Ramos (cell line): ENCODE data around the gene SIRPA.
"Not testable (repeated sequence)": the region's sequence is repeated elsewhere in the genome, so short reads cannot be mapped to it uniquely, and the experiment has no call there.

Experiments
- in situ Hi-C: fragments of 300-500 bp; cut with MboI; formaldehyde crosslinking; loops from one replicate; pipeline ENCODE4 v1.14.3; 2022; ENCODE audit warnings: low sequenced_read_pairs; ENCODE audit not compliant: unreplicated experiment

SIRPA gene

DNA sequence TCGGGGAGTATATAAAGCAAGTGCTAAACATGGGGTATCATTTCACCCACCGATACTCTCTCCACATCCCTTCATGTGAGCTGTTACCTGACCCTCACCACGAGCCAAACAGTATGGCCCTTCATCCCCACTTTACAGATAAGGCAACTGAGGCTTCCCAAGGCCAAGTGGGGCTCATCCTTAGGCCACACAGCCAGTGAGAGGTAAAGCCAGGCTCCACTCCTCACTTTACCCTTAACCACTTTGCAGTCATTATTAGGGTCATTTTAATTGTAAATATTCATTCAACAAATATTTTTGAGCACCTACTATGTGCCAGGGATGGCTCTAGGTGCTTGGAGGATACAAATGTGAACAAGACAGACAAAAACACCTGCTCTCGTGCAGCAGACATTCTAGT is 7.0 kb downstream of the SIRPA start:
- in situ Hi-C loops = no loop called here

DNA sequence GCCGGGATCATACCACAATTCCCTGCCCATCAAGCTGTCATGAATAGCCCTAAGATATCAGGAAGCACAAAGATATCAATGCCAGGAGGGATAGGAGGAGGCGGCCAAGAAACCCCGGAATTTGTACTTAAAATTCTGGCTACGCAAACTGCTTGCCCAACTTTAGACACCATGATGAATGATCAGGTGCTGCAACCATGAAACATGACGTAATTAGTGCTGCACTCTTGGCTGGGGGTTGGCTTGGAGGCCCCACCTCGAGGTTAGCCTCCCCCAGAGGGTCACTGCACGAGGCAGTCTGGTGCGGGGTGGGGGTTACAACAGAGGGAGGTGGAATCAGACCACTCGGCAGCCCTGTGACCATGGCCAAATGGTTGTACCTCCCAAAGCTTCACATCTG is 8.9 kb downstream of the SIRPA start:
- in situ Hi-C loops = no loop called here

DNA sequence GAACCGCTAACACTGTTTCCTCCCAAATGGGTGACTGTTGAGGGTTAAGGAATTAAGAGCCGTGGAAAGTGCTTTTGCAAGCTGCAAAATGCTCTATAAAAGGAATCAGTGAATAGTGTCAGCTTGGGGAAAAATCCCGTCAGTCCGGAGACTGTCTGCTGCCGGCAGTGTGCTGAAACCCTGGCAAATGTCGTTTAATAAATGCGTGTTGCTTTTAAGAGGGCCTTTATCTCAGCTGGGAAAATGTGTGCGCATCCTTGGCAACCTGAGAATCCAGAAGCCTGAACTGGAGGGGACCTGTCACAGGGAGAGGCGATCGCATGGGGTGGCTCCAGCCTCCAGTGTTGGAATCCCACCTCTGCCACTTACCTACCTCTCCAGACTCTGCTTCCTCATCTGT is 9.8 kb downstream of the SIRPA start:
- in situ Hi-C loops = no loop called here

DNA sequence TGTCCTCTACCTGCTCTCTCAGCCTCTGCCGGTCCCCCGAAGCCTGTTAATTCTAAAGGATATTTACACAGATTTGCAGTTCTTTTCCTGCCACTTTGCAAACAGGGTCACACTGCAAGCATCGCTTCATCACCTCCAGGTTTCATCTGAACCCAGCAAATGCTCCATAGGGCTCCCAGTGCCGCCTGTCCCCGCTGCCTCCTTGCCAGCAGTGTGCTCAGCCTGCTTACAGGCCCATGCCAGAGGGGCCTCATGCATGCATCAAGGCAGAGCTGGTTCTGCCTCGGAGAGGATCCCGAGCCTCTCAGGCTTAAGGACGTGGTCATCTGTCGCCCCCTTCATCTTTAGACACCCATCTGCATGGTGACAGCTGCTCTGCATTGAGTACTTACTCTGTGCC is 10.5 kb downstream of the SIRPA start:
- in situ Hi-C loops = no loop called here

DNA sequence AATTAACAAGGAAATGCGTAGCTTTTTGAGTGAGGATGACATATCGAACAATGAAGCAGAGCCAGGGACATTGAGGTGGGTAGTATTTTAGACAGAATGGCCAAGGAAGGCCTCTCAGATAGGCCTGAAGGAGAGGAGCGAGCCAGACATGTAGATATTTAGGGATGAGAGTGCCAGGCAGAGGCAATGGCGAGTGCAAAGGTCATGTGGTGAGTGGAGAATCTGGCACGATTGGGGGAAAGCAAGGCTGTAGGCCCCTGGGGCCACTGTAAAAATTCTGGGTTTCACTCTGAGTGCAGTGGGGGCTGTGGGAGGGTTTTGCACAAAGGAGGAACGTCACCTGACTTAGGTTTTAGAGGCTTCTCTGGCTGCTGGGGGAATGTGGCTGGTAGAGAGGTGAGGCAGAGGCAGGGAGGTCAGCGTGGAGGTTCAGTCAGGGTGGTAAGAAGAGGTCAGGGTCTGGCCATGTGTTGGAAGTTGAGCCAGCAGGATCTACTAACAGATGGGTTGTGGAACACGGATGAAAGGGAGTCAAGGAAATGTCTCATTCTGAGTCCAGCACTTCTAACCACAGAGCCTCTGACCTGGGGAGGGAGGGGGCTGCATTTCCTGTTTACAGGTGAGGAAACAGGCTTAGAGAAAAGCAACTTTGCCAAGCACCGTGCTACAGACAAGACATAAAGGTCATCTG is 11.3 kb downstream of the SIRPA start:
- in situ Hi-C loops = no loop called here

DNA sequence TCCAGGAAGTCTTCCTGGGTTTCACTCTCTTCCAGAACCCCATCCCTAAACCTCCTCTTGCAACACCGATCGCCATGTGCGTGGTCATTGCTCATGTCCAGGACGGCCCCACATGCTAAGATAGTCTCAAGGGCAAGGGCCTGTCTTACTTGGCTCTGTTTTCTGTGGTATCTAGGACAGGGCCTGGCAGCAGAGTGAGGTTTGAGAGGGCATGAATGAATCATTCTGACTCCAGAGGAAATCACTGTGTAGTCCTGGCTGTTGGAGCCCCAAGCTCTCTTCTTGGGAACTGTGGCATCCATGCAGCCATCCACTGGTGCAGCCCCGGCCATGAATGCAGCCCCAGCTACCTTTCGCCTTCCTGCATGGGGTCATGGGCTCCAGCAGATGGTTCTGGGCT is 12.4 kb downstream of the SIRPA start:
- in situ Hi-C loops = no loop called here

DNA sequence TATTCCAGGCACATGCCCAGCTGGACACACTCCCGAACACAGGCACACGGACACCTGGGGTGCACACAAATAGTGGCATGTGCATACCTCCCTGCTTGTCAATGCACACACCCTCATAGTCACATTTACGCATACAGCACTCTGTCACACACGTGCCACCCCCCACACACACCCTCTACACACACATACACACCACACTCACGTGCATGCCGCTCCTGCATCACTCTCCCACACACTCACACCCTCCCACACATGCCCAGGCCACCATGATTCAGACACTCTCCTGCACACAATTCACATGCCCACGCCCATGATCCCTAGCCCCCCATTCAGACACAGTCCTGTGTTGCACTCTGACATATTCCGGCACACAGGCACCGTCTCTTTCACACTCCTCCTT is 13.0 kb downstream of the SIRPA start:
- in situ Hi-C loops = no loop called here

DNA sequence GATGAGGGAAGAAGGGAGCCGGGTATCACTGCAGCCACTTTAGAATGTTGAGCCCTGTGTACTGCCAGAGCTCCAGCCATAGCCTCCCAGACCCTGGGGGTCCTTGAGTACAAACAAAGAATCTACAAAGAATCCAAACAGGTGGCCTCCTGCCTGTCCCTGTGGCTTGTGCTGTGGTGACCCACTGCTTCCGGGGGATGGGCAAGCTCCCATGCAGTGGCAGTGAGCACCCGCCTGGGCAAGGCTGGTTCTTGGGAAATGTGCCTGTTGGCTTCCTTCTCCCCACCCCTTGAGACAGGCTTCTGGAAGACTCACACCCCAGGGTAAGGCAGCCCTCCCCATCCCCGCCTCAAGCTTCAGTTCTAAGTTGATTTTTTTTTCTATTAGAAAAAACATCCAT is 13.9 kb downstream of the SIRPA start:
- in situ Hi-C loops = no loop called here

DNA sequence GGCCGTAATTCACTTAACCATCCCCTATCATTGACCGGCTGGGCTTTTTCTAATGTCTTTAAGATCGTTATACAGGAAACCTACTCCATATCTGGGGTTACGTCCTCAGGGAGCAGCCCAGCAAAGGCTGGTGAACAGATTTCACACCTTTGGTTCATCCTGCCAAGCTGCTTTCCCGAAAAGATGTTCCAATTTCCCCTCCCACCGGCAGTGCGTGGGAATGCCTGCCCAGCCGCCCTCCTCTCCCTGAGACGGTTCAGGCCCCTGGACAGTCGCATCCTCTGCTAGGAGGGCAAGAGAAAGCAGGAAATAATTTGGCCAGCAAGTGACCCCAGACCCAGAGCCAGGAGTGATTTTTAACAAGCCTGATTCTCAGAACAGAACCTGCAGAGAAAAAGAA is 16.3 kb downstream of the SIRPA start:
- in situ Hi-C loops = no loop called here

DNA sequence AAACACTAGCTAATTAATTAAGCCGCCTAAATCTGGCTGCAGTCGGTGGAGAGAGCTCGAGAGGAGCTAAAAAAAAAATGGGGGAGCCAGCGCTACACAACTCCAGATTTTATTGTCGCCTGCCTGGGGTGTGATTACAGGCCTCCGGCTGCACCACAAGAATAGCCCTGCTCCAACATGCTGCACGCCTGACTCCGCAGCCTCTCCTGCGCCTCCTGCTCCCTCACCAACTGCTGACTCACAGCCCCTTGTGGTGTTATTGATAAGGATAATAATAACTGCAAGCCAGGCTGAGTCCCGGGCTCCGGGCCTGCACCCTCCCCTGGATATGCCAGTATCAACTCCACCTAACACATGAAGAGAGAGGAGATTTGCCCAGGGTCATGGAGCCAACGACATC is 16.8 kb downstream of the SIRPA start:
- in situ Hi-C loops = no loop called here

DNA sequence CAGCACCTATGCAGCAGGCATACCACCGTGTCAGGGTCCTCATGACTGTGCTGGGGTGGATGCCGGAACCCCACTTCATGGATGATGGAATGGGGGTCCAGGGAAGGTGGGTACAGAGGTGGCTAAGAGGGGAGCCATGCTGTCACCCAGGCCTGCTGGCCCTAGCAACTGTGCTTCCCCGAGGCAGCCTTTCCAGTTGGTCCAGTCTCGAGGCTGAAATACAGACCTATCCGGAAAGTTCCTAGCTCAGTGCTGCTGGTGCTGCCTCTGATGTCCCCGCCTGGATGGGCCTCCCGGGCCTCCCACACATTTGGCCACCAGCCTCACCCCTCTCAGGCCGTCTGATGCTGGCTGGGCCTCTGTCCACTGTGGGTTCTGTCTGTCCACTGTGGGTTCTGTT is 17.4 kb downstream of the SIRPA start:
- in situ Hi-C loops = no loop called here

DNA sequence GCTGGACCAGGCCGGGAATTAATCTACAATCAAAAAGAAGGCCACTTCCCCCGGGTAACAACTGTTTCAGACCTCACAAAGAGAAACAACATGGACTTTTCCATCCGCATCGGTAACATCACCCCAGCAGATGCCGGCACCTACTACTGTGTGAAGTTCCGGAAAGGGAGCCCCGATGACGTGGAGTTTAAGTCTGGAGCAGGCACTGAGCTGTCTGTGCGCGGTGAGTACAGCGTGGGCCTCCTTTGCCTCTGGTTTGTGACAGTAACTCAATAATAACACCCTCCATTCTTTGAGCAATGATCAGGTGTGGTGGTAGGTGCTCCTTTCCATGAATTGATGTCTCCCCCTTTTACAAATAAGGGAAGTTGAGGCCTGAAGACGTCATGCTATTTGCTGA is 20.0 kb downstream of the SIRPA start:
- in situ Hi-C loops = not testable (repeated sequence)

DNA sequence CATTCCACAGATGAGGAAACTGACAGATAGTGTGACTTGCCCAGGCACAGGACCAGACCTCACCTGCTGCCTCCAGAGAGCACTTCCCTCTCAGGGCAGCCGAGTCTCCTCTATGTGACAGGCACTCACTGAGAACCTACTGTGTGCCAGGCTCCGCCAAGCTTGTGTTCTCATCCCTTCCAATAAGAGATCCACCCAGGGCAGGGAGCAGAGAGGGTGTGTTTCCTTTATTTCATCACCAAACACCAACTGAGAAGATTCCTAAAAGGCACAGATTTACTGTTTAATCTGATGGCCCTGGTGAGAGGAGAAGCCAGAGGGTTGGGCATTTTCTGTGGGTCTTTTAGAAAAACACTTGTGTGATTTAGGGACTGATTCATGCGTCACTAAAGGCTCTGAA is 20.5 kb downstream of the SIRPA start:
- in situ Hi-C loops = no loop called here

DNA sequence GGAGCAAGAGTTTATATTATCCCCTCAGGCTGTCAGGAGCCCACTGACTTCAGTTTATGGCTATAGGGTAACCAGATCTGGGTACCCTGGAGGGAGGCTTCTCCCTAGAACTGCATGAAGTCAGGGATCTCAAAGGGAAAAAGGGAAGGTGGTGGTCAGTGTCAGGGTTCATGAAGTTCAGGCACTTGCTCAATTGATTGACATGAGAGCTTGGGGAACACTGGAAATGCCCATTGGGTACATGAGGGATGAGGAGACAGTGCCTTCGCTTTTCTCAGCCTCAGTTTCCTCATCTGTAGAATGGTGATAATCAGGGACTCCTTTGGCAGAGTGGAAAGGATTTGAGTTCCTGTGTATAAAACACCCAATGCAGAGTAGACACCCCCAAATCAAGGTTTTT is 22.6 kb downstream of the SIRPA start:
- in situ Hi-C loops = no loop called here

DNA sequence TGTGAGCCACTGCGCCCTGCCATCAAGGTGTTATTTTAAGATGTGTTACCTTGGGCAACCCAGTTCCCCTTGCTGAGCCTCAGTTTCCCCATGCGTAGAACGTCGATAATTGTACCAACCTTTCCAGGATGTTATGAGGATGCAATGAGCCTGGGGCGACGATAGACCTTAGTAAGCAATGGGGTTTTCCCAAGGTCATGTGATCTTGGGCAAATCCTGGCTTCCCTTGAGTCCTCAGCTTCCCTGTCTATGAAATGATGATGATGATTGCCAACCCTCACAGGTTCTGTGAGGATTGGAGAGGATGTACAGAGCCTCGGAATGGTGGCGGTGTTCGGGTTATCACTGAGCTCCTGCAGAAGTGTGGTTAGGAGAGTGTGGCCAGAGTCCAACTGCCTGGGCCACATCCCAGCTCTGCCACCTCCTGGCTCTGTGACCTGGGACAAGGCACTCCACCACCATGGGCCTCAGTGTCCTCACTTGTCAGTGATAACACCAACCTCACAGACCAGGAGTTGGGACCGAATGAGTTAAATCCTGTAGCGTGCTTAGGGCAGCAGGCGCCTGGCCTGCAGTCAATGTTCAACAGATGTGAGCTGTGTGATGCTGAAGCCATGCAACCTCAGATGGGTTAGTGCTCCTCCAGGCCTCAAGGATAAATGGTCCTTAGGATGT is 23.4 kb downstream of the SIRPA start:
- in situ Hi-C loops = no loop called here

DNA sequence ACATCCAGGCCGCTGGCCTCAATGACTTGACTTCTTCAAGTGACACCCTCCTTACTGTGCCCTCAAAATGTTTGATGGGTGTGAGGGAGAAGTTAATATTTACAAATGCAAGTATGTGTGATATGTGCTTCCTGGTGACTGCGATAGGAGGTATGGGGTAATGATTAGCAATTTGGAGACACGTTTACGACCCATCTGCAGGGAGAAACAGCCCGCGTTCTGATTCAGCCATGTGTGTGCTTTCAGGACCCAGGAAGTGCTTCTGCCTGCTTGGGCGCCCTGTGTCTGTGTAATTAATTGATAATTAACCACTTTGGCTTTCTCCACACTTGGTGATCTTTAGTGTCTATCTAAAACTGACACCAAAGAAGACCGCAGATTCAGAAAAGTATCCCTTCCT is 25.0 kb downstream of the SIRPA start:
- in situ Hi-C loops = no loop called here

DNA sequence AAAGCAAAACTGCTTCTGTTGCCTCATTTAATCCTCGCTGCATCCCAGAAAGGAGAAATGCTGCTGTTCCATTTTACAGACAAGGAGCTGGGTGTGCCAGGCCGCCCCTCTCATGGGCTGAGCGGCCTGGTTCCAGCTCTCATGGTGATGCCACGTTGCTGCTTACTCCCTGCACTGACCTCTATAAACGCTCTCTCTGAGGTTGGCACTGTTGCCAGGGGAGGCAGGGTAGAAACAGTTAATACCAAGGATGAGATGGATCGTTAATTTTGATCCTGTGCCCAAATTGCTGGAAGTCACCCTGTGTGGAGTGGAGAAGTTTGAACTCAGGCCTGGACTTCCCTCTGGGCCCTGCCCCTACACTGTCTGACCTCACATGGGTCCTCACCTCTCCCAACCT is 25.6 kb downstream of the SIRPA start:
- in situ Hi-C loops = no loop called here

DNA sequence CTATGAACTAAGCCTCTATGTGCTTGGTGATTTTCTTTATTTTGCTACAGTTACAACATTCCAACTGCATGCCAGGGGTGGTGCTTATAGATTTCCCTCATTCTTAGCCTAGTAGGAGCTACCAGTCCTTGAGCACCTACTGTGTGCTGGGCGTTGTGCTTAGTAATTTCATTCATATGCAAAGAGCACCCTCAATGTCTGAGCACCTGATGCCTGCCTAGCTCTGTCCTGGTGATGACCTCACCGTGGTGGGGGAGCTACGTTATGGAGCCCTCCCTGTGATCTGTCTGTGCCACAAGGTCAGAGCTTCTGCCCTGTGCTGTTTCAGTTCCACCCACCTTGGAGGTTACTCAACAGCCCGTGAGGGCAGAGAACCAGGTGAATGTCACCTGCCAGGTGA is 26.8 kb downstream of the SIRPA start:
- in situ Hi-C loops = not testable (repeated sequence)

DNA sequence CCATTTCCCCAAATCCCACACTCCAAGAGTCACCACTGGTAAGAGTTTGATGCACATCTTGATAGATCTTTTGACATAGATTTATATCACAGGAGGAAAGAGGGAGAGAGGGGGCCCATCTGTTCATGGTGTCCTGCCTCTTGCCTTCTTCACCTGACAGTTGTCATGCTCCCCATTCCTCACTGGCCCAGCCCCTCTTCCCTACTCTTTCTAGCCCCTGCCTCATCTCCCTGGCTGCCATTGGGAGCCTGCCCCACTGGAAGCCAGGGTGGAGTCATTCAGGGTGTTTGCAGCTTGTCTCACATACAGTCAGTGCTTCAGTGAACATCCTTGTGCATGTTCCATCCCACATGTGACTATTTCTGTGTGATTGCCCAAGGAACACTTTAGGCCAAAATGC is 27.6 kb downstream of the SIRPA start:
- in situ Hi-C loops = no loop called here

DNA sequence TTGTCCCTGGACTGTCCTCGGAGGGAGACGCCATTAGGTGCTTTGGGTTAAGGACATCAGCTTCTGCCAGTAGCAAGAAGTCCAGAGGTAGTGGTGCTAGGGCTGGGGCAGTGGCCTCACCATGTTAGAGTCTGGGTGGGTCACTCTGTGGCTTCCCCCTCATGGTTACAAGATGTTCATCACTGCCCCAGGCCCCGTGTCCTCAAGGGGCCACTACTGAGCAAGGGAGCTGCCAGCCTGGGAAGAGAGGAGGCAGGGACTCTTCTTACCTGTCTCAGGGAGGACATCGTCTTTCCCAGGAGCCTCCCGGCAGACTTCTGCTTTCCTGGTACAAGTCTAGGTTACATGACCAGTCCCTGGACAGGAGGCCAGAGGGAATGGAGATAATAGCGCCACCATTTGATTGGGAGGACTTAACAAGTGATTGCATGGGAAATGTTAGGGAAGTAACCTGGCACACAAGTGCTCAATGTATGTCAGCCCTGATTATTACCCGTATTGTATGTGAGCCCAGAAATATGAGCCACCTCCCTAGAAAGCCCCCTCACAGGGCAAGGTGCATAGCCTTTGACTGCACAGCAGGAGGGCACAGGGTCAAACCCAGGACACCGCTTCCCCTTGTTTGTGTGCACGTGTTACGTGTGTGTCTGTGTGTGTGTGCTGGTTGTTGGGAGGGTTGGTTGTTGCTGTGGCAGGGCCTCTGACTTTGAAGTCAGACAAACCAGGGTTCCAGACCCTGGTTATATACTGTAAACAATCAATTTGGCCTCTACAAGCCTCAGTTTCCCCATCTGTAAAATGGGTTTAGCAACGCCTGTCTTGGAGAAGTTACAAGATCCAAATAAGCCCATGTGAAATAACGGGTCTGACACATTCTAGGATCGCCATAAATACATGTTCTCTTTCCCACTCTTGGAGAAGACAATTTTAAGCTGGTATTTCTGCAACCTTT is 30.0 kb downstream of the SIRPA start:
- in situ Hi-C loops = no loop called here

DNA sequence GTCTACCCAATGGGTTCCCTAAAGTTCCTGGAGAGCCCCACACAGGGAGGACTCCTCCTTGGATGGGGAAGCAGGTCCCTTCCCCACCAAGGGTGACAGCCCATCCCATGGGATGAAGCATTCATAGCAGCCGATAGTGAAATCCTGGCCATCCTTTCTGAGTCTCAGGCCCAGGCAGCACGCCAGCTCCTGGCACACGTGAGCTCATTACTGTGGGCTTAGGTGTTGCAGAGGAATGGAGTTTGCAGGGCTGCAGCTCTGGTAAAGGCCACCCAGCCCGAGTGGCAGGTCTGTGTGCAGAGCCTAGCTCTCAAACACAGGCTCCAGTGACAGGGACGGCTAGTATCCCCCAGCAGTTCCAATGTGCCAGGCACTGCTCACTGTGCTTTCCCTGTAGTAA is 31.0 kb downstream of the SIRPA start:
- in situ Hi-C loops = no loop called here
